NCI-H2029 treated with DMSO at 0.1 percent for 48 hours (cell line): ENCODE data around the gene FLG2.
"Not testable (repeated sequence)": the region's sequence is repeated elsewhere in the genome, so short reads cannot be mapped to it uniquely, and the experiment has no call there.

Experiments used
- DNase-seq: peaks from one replicate; lab custom pipeline; 2025; lab: John Stamatoyannopoulos, UW

FLG2 gene

DNA sequence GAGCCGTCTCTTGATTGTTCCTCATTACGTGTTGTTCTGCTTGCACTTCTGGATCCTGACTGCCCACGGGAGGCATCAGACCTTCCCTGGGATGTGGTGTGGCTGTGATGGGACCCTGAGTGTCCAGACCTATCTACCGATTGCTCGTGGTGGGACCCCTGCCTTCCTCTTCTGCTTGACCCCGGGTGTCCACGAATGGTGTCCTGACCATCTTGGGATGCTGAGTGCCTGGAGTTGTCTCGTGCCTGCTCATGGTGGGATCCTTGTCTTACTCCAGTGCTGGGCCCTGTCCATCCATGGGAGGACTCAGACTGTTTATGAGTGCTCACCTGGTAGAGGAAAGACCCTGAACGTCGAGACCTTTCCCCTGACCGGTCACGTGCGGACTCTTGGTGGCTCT, 47.6 kb downstream of the FLG2 start:
- DNase-seq: not testable (repeated sequence)

DNA sequence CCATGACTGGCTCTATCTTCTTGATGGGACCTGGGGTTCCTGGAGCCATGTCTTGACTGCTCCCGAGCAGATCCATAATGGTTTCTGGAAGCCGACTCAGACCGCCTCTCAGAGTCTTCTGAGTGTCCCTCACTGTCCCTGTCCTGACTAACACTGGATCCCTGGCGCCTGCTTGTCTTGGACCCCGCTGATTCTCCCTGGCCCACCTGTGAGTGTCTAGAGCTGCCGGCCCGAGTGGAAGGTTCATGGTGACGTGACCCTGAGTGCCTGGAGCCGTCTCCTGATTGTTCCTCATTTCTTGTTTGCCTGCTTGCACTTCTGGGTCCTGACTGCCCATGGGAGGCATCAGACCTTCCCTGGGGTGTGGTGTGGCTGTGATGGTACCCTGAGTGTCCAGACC, 49.9 kb downstream of the FLG2 start:
- DNase-seq: no peak

GRCh38 chr1:152309320-152309901, 50.4 kb downstream of the FLG2 start:
- not testable (repeated sequence) for DNase-seq

- not testable (repeated sequence) for DNase-seq
These were observed 51.0 kb downstream of the FLG2 start for GRCh38 chr1:152308758-152309157.

DNA sequence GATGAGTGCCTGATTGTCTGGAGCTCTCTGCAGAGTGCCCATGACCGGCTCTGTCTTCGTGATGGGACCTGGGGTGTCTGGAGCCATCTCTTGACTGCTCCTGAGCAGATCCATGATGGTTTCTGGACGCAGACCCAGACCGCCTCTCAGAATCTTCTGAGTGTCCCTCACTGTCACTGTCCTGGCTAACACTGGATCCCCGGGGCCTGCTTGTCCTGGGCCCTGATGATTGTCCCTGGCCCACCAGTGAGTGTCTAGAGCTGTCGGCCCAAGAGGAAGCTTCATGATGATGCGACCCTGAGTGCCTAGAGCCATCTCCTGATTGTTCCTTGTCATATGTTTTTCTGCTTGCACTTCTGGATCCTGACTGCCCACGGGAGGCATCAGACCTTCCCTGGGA, 51.8 kb downstream of the FLG2 start:
- not testable (repeated sequence) for DNase-seq

DNA sequence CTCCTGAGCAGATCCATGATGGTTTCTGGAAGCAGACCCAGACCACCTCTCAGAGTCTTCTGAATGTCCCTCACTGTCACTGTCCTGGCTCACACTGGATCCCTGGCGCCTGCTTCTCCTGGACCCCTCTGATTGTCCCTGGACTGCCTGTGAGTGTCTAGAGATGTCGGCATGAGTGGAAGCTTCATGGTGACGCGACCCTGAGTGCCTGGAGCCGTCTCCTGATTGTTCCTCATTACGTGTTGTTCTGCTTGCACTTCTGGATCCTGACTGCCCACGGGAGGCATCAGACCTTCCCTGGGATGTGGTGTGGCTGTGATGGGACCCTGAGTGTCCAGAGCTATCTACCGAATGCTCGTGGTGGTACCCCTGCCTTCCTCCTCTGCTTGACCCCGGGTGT, 53.7 kb downstream of the FLG2 start:
- DNase-seq: not testable (repeated sequence)

- DNase-seq: not testable (repeated sequence)
These were observed 55.0 kb downstream of the FLG2 start for GRCh38 chr1:152304773-152305172.

DNA sequence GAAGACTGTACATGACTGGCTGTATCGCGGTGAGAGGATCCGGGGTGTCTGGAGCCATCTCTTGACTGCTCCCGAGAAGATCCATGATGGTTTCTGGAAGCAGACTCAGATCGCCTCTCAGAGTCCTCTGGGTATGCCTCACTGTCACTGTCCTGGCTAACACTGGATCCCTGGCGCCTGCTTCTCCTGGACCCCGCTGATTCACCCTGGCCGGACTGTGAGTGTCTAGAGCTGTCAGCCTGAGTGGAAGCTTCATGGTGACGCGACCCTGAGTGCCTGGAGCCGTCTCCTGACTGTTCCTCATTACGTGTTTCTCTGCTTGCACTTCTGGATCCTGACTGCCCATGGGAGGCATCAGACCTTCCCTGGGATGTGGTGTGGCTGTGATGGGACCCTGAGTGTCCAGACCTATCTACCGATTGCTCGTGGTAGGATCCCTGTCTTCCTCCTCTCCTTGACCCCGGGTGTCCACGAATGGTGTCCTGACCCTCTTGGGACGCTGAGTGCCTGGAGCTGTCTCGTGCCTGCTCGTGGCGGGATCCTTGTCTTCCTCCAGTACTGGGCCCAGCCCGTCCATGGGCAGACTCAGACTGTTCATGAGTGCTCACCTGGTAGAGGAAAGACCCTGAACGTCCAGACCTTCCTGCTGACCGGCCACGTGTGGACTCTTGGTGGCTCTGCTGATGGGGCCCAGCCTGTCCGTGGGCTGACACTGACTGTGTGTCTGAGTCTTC, 56.5 kb downstream of the FLG2 start:
- not testable (repeated sequence) for DNase-seq
